ENCODE results near the gene CAMTA1.

The CAMTA1 gene

GRCh38 chr1:7674972-7675371 is 889.7 kb downstream of the CAMTA1 start:
- no peaks in the 10 kb centered on the region for H3K36me3 ChIP-seq (ENCODE audit: control insufficient read depth, insufficient read depth, low read length)
- H3K4me1 ChIP-seq (ENCODE audit: control insufficient read depth, insufficient read depth, low read length) = peaks cover 8% of the 10 kb centered on the region
- no peak overlapping the region for H3K9ac ChIP-seq (ENCODE audit: low read length)
- H3K27ac ChIP-seq (ENCODE audit: low read depth, low read length) = no peak overlapping the region
- H3K27me3 ChIP-seq (ENCODE audit: control insufficient read depth, insufficient read depth, low read length) = peaks cover 28% of the 10 kb centered on the region
- no peaks in the 10 kb centered on the region for H3K9me3 ChIP-seq (ENCODE audit: control insufficient read depth, insufficient read depth, low read depth, low read length)
- no peak overlapping the region for H3K4me3 ChIP-seq (ENCODE audit: low read depth, low read length)

GRCh38 chr1:7675431-7676273 is 890.4 kb downstream of the CAMTA1 start:
- no peak overlapping the region for H3K9ac ChIP-seq (ENCODE audit: low read length)
- peaks cover 1% of the 10 kb centered on the region; the same call in 1 of the 2 replicates for H3K4me1 ChIP-seq (ENCODE audit: control insufficient read depth, insufficient read depth, low read length)
- peaks cover 33% of the 10 kb centered on the region for H3K27me3 ChIP-seq (ENCODE audit: control insufficient read depth, insufficient read depth, low read length)
- no peaks in the 10 kb centered on the region for H3K9me3 ChIP-seq (ENCODE audit: control insufficient read depth, insufficient read depth, low read depth, low read length)
- H3K27ac ChIP-seq (ENCODE audit: low read depth, low read length) = no peak overlapping the region
- no peak overlapping the region for H3K4me3 ChIP-seq (ENCODE audit: low read depth, low read length)
- no peaks in the 10 kb centered on the region for H3K36me3 ChIP-seq (ENCODE audit: control insufficient read depth, insufficient read depth, low read length)

- Histone ChIP-seq H3K4me1 (ENCODE audit: control insufficient read depth, insufficient read depth, low read length) (no peaks in the 10 kb centered on the region), H3K4me3 (ENCODE audit: low read depth, low read length) (no peak overlapping the region), H3K27me3 (ENCODE audit: control insufficient read depth, insufficient read depth, low read length) (peaks cover 40% of the 10 kb centered on the region), H3K9me3 (ENCODE audit: control insufficient read depth, insufficient read depth, low read depth, low read length) (no peaks in the 10 kb centered on the region), H3K27ac (ENCODE audit: low read depth, low read length) (no peak overlapping the region), H3K36me3 (ENCODE audit: control insufficient read depth, insufficient read depth, low read length) (no peaks in the 10 kb centered on the region), H3K9ac (ENCODE audit: low read length) (no peak overlapping the region)
These were observed 891.2 kb downstream of the CAMTA1 start for GRCh38 chr1:7676274-7676945.

GRCh38 chr1:7677111-7677510 is 891.9 kb downstream of the CAMTA1 start:
- peaks cover 45% of the 10 kb centered on the region for H3K27me3 ChIP-seq (ENCODE audit: control insufficient read depth, insufficient read depth, low read length)
- H3K27ac ChIP-seq (ENCODE audit: low read depth, low read length) = no peak overlapping the region
- H3K36me3 ChIP-seq (ENCODE audit: control insufficient read depth, insufficient read depth, low read length) = no peaks in the 10 kb centered on the region
- H3K9me3 ChIP-seq (ENCODE audit: control insufficient read depth, insufficient read depth, low read depth, low read length) = no peaks in the 10 kb centered on the region
- H3K4me3 ChIP-seq (ENCODE audit: low read depth, low read length) = no peak overlapping the region
- no peak overlapping the region for H3K9ac ChIP-seq (ENCODE audit: low read length)
- H3K4me1 ChIP-seq (ENCODE audit: control insufficient read depth, insufficient read depth, low read length) = no peaks in the 10 kb centered on the region

- Histone ChIP-seq H3K4me3 (ENCODE audit: low read depth, low read length) (no peak overlapping the region), H3K27ac (ENCODE audit: low read depth, low read length) (no peak overlapping the region), H3K4me1 (ENCODE audit: control insufficient read depth, insufficient read depth, low read length) (no peaks in the 10 kb centered on the region), H3K9ac (ENCODE audit: low read length) (no peak overlapping the region), H3K9me3 (ENCODE audit: control insufficient read depth, insufficient read depth, low read depth, low read length) (no peaks in the 10 kb centered on the region), H3K27me3 (ENCODE audit: control insufficient read depth, insufficient read depth, low read length) (peaks cover 45% of the 10 kb centered on the region), H3K36me3 (ENCODE audit: control insufficient read depth, insufficient read depth, low read length) (no peaks in the 10 kb centered on the region)
These were observed 892.6 kb downstream of the CAMTA1 start for GRCh38 chr1:7677815-7678214.

- Histone ChIP-seq H3K36me3 (ENCODE audit: control insufficient read depth, insufficient read depth, low read length) (no peaks in the 10 kb centered on the region), H3K9me3 (ENCODE audit: control insufficient read depth, insufficient read depth, low read depth, low read length) (no peaks in the 10 kb centered on the region), H3K9ac (ENCODE audit: low read length) (no peak overlapping the region), H3K4me1 (ENCODE audit: control insufficient read depth, insufficient read depth, low read length) (no peaks in the 10 kb centered on the region), H3K27ac (ENCODE audit: low read depth, low read length) (no peak overlapping the region), H3K27me3 (ENCODE audit: control insufficient read depth, insufficient read depth, low read length) (peaks cover 45% of the 10 kb centered on the region), H3K4me3 (ENCODE audit: low read depth, low read length) (no peak overlapping the region)
These were observed 893.4 kb downstream of the CAMTA1 start for GRCh38 chr1:7678491-7679158.

GRCh38 chr1:7679159-7679872 is 894.1 kb downstream of the CAMTA1 start:
- Histone ChIP-seq H3K9me3 (ENCODE audit: control insufficient read depth, insufficient read depth, low read depth, low read length) (no peaks in the 10 kb centered on the region), H3K27me3 (ENCODE audit: control insufficient read depth, insufficient read depth, low read length) (peaks cover 45% of the 10 kb centered on the region), H3K4me3 (ENCODE audit: low read depth, low read length) (peak overlapping the region; percentile 69), H3K27ac (ENCODE audit: low read depth, low read length) (no peak overlapping the region), H3K9ac (ENCODE audit: low read length) (no peak overlapping the region), H3K4me1 (ENCODE audit: control insufficient read depth, insufficient read depth, low read length) (no peaks in the 10 kb centered on the region), H3K36me3 (ENCODE audit: control insufficient read depth, insufficient read depth, low read length) (no peaks in the 10 kb centered on the region)

GRCh38 chr1:7679873-7680206 is 894.6 kb downstream of the CAMTA1 start:
- no peaks in the 10 kb centered on the region for H3K36me3 ChIP-seq (ENCODE audit: control insufficient read depth, insufficient read depth, low read length)
- H3K27ac ChIP-seq (ENCODE audit: low read depth, low read length) = no peak overlapping the region
- H3K27me3 ChIP-seq (ENCODE audit: control insufficient read depth, insufficient read depth, low read length) = peaks cover 45% of the 10 kb centered on the region
- peak overlapping the region; percentile 86 for H3K9ac ChIP-seq (ENCODE audit: low read length)
- H3K4me3 ChIP-seq (ENCODE audit: low read depth, low read length) = peak overlapping the region; percentile 69
- H3K4me1 ChIP-seq (ENCODE audit: control insufficient read depth, insufficient read depth, low read length) = no peaks in the 10 kb centered on the region
- H3K9me3 ChIP-seq (ENCODE audit: control insufficient read depth, insufficient read depth, low read depth, low read length) = no peaks in the 10 kb centered on the region

- peaks cover 45% of the 10 kb centered on the region for H3K27me3 ChIP-seq (ENCODE audit: control insufficient read depth, insufficient read depth, low read length)
- H3K9me3 ChIP-seq (ENCODE audit: control insufficient read depth, insufficient read depth, low read depth, low read length) = no peaks in the 10 kb centered on the region
- H3K27ac ChIP-seq (ENCODE audit: low read depth, low read length) = no peak overlapping the region
- no peaks in the 10 kb centered on the region for H3K36me3 ChIP-seq (ENCODE audit: control insufficient read depth, insufficient read depth, low read length)
- H3K4me1 ChIP-seq (ENCODE audit: control insufficient read depth, insufficient read depth, low read length) = no peaks in the 10 kb centered on the region
- peak overlapping the region; percentile 69 for H3K4me3 ChIP-seq (ENCODE audit: low read depth, low read length)
- peak overlapping the region; percentile 86 for H3K9ac ChIP-seq (ENCODE audit: low read length)
These were observed 895.1 kb downstream of the CAMTA1 start for GRCh38 chr1:7680207-7680954.

GRCh38 chr1:7680955-7681268 is 895.7 kb downstream of the CAMTA1 start:
- Histone ChIP-seq H3K4me1 (ENCODE audit: control insufficient read depth, insufficient read depth, low read length) (no peaks in the 10 kb centered on the region), H3K9me3 (ENCODE audit: control insufficient read depth, insufficient read depth, low read depth, low read length) (no peaks in the 10 kb centered on the region), H3K27me3 (ENCODE audit: control insufficient read depth, insufficient read depth, low read length) (peaks cover 45% of the 10 kb centered on the region), H3K9ac (ENCODE audit: low read length) (peak overlapping the region; percentile 86), H3K4me3 (ENCODE audit: low read depth, low read length) (peak overlapping the region; percentile 69), H3K27ac (ENCODE audit: low read depth, low read length) (no peak overlapping the region), H3K36me3 (ENCODE audit: control insufficient read depth, insufficient read depth, low read length) (no peaks in the 10 kb centered on the region)
